ENCODE results near the gene APLP2.

The APLP2 gene

DNA sequence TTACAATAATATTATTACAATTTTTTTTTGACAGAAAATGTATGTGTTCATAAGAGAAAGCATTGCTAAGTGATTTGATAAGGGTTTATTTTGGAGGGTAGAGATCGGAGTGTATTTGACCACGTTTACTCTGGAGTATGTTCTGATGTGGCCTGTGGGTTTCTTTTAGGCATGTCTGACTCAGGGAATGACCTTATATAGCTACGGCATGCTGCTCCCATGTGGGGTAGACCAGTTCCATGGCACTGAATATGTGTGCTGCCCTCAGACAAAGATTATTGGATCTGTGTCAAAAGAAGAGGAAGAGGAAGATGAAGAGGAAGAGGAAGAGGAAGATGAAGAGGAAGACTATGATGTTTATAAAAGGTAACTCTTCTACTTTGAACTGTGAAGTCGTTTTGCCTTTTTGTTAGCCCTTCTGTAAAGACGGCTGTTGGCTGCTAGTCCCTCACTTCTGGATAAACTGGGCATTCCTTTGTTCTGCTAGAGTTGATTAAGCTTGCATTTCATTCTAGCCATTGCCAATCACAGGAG, 51.8 kb downstream of the APLP2 start:
- no peak for DNase-seq

DNA sequence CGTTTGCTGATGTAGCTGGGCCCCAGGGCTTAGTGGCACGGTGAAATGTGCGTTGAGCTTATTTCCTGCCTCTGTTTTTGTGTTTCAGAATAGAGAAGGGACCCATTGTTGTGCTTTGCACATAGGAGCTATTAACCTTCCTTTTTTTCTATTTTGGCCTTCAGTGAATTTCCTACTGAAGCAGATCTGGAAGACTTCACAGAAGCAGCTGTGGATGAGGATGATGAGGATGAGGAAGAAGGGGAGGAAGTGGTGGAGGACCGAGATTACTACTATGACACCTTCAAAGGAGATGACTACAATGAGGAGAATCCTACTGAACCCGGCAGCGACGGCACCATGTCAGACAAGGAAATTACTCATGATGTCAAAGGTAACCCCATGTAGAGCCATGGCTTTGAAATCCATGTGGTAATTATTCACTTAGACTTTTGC, 52.5 kb downstream of the APLP2 start:
- DNase-seq = no peak

DNA sequence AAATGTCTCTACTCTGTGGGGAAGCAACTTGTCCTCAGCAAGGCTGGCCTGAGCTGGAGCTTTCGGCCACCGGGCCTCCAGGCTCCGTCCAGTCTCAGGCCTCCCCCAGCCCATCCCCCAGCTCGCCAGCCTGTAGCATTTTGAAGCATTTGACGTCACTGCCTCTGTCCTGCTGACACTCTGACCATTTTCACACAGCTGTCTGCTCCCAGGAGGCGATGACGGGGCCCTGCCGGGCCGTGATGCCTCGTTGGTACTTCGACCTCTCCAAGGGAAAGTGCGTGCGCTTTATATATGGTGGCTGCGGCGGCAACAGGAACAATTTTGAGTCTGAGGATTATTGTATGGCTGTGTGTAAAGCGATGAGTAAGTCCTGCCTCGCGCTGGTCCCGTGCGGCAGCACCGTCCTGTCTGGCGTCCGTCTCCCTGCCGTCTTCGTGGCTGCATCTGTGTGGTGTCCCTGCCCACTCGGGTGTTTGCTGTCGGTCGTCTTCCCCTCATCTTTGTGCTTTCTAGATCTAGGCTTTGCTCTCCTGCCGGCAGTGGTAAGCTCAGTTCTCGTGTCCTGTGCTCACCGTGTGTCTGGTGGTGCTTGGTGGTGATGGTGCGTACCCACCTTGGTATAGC, 53.8 kb downstream of the APLP2 start:
- no peak for DNase-seq

DNA sequence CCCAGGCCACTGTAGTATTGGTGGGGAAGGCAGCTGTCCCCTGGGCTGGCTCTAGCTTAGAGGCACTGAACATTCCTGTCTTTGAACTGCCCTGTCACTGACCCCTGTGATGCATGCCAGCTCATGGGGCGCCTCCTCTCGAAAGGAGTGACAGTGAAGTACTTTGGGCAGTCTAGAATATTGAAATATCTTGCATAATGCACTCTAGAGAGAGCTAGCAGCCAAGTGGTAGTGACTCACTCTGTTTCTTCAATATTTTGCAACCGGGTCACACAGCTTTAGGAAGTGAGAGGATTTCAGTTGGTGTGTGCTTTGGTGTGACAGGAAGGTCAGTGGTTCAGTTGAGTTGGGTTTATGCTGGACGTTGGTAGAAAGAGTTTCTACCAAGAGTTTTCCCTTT, 54.4 kb downstream of the APLP2 start:
- no peak for DNase-seq

DNA sequence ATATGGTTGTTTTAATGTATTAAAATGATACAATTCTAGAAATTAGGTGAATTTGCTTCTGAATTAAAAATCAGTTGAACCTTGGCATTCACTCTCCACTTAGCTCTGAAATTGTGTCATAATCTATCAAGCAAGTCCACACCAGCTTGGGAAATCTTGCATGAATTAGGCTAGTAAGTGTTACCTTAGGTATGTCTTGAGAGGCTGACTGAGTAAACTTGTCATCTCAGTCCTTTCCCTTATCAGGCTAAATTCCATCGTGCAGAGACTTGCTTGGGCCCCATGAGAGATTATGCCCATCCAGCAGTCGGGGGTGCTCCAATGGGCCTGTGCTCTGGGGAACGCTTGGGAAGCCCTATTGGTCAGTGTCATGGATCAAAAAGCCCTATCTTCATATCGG, 55.9 kb downstream of the APLP2 start:
- DNase-seq = no peak

DNA sequence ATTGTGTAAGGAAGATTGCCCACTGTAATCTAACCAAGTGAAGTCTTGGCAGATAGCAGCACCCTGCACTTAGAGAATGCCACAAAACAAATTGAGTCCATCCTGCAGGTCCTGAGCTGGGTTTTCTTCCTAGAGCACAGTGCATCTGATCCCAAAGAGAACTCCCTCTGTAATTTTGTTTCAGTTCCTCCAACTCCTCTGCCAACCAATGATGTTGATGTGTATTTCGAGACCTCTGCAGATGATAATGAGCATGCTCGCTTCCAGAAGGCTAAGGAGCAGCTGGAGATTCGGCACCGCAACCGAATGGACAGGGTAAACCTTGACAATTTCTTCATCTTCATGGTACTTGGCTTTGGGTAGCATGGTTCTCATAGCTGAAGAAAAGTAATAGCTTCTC, 56.8 kb downstream of the APLP2 start:
- no peak for DNase-seq

DNA sequence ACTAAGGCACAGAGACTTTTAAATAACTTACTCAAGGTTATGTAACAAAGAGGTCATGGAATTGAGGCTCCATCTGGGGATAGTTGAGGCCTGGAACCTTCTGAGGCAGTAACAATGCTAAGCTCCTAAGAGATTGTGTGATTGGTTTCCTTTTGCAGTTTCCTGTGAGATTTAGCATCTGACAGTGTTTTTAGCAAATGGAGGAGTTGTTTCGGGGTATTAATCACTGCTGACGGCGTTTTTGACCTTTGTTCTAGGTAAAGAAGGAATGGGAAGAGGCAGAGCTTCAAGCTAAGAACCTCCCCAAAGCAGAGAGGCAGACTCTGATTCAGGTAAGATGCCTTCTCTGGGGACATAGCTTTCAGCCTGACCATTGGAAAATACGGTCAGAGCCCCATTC, 57.8 kb downstream of the APLP2 start:
- DNase-seq = no peak

DNA sequence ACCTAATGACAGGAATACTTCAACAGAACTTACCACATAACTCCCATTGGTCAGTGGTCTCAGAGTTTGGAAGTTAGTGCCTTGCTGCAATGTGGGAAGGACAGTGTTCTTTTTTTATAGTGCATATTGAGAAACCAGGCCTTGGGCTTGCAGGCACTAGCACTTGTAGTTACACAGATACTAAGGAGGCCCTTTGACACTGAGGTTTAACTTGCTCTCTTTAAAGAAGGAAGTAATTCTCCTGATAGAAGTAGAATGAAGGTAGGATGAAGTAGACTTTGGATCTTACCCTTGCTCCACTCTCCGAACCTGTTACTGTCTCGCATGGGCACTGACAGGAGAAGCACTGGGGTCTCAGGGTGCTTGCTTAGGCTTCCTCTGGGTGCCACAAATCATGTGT, 58.9 kb downstream of the APLP2 start:
- DNase-seq = no peak

DNA sequence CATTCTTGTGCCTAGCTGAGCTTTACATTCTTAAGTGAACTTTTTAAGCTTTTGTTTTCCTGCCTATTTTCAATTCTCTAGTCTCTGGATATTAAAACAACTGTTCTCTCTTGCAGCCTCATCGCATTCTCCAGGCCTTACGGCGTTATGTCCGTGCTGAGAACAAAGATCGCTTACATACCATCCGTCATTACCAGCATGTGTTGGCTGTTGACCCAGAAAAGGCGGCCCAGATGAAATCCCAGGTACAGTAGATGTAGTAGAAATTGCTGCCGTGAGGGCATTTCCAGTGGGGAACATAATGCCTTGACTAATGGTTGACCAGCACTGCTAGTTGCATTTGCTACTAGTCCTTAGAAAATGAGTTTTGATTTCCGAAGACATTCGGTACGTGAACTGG, 60.2 kb downstream of the APLP2 start:
- DNase-seq = no peak

DNA sequence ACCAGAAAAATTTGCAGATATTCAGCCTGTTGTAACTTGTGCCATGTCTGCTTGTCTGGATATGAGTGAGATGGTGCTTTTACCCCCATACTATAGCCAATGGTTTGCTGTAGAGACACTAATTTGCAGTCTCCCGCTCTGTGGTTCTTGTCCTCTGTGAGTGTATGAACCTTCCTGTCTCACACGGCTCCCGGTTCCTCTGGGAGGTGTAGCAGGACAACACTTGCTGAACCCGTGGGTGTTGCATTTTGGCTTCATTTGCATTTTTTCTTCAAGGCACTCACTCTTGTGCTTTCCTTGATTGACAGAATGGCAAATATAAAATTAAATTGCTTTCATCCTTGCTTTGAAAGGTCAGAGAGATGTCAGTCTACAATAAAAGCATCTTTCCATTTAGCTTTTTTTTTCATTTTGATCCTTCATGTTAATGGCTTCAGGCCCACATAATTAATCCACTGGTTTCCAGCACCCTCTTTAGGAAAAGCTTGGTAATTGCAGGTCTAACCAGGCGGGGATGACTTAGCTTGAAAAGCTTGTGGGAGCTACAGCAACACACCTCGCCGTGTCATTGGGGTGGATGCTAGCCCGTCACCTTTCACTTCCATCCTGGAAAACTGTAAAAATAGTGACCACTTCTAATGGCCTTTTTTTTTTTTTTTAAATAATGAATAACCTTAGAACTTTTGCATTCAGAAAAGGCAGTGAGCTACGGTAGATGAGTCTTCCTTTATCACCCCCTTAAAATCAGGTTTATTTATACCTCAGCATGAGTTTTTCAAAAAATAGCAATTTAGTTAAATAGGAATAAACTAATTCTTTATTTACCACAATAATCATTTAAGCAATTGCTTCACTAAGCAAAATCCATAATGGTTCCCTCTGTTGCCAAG, 62.5 kb downstream of the APLP2 start:
- DNase-seq = no peak

DNA sequence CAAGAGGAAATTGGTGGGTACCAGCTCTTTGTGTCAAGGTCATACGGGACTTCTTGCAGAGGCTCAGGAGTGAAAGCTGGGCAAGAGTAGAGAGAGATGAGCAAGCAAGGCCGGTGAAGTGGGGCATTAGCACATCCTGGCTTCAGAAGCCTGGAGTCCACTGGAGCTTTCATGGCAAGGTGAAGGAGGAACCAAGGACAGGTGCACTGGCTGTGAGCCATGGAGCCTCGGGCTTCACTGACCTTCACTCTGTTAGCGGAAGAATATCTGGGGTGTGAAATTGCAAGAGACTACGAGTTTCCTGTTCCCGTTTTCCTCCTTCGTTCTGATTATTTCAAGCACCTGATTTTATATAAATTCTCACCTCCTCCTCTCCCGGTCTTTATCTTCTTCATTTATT, 64.0 kb downstream of the APLP2 start:
- no peak for DNase-seq

DNA sequence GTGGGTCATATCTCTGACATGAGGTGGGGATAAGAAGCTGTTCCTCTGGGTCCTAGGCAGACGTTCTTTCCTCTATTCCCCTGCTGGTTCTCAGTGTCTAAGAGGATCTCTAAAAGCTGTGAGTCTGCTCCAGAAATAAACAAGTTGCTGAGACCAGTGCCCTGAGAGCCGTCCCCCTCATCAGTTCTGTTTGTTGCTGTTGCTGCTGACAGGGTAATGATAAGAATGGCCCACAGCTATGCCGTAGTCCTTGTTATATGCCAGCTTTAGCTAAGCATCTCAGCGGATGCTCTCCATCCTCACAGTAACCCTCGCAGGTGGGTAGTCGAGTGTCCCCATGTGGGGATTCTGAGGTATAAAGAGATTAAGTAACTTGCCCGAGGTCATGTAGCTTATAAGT, 66.4 kb downstream of the APLP2 start:
- no peak for DNase-seq

DNA sequence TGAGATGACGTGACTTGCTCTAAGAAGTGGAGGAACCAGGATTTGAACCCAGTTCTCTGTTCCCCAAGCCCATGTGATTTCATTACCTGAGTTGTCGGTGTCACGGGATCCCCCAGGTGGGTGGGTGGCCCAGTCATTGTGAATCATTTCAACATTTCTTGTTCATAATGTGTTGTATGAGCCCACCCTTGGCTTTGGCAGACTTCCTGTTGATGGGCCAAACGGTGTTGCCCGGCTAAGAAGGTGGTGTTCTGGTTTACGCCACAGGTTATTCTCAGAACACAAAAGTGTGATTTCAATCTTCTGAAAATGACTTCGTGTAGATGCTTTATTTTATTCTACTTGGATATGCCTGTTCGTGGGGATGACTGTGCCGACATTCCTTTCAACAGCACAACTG, 68.3 kb downstream of the APLP2 start:
- no peak for DNase-seq

DNA sequence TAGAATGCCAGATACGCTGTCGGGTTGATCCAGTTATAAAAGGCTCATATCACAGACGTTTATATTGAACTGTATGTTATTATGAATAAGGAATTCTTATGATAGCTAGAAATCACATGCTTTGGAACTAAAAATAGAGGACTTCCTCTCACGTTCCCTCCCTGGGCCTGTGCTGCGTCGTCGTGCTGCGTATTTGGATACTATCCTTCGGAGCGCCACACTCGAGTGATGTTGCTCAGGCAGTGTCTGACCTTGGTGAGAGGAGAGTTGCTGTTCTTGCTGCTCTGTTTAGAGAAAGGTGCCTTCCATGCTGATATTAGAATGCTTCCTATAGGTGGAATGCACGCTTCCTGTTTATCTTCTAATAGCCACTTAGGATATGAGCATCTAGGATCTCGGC, 69.7 kb downstream of the APLP2 start:
- no peak for DNase-seq

DNA sequence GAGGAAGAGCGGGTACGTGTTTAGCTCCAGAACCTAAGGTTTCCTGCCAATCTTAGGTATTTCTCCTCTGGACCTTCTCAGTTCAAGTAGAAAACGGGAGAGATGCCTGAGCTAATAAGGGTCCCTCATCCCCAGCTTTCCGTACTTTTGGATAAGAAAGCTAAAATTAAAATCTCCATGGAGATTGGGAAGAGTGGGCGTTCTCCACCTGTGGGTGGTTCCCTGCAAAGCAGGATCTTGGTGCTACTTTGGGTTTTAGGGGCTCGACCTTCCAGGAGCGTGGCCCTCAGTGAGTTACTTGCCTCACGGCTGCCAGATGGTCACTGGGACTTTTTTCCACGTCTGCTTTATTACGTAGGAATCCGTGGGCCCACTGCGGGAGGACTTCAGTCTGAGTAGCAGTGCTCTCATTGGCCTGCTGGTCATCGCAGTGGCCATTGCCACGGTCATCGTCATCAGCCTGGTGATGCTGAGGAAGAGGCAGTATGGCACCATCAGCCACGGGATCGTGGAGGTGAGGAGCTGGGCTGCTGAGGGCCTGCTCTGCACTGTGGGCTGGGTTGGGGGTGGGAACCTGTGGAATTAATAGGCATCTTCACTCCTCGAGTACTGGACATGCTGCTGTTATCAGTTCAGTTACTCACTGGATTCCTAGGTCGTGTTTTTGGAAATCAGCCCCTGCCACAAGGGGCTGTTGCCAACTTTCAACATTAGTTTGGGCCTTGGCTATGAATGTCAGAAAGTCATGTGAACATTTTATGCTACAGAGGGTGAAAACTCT, 72.1 kb downstream of the APLP2 start:
- DNase-seq = no peak

DNA sequence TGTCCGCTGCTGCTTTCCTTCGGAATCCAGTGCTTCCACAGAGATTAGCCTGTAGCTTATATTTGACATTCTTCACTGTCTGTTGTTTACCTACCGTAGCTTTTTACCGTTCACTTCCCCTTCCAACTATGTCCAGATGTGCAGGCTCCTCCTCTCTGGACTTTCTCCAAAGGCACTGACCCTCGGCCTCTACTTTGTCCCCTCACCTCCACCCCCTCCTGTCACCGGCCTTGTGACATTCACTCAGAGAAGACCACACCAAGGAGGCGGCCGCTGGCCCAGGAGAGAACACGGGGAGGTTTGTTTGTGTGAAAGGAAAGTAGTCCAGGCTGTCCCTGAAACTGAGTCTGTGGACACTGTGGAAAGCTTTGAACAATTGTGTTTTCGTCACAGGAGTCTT, 74.4 kb downstream of the APLP2 start:
- no peak for DNase-seq

DNA sequence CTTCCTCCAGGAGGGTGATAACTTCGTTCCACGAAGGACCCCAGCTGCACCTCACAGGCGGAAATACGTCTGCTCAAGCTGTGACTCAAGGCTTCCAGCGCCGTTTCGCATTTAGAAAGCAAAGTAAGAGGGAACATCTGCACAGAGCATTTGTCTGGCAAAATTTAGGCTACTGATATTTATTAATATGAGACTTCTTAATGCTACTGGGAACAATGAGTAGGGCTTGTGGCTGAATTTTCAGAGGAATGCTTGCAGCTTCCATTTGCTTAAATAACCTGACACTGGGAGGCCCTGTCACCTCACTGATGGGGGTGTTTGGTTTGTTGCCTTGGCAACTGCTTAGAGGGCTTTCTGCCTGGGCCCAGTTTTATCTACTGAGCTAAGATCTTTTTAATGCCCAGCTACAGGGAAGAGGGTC, 75.2 kb downstream of the APLP2 start:
- DNase-seq = no peak

DNA sequence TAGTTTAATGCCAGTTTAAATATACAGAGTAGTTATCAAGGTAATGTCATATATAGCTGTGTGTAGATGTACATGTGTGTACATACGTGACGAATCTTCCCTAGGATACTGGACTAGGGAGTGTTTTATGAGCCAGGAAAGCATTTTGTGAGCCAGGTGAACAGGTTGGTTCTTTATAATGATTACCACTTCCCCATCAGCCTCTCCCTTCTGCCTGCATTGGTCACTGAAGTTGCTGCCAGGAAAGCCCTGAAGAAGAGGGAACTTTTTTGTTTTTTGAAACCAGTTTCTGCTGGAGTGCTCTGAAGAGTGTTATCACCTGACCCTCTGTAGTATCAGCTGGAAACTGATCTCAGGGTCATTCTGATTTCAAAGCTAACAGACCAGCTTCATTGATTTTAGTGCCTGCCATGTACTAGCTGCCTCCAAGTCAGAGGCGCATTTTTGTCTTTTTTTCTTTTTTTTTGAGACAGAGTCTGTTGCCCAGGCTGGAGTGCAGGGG, 75.7 kb downstream of the APLP2 start:
- DNase-seq = no peak

DNA sequence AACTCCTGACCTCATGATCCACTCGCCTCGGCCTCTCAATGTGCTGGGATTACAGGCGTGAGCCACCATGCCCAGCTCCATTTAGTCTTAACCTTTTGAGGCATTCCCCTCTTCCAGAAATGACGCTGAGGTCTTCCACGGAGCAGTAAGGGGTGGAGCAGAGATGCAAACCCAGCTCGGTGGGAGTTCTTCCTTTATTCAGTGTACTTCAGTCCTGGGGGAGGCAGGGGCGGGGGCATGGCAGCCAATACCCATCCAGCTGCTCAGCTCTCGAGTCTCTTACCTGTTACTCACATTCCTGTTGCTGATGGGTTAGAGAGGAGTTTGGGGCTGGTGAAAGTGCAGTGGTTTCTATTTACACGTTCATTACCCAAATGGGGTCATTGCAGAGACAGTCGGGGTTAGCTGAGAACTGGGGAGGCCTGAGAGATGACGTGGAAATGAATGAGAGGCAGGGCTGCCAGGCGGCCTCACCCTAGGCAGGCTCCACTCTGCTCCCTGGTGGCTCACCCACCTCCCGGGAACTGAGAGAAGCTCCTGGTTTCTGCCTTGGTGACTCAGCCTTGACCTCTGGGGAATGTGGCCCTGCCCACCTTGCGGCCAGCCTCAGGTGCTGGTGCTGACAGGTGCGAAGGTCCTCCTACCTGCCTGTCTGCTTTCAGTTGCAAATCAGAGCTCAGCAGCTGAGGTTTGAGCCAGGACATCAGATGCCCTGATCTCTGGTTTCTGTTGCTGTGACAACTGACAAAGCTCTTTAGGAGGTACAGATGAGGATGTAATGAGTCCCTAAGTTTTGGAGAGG, 76.5 kb downstream of the APLP2 start:
- no peak for DNase-seq

DNA sequence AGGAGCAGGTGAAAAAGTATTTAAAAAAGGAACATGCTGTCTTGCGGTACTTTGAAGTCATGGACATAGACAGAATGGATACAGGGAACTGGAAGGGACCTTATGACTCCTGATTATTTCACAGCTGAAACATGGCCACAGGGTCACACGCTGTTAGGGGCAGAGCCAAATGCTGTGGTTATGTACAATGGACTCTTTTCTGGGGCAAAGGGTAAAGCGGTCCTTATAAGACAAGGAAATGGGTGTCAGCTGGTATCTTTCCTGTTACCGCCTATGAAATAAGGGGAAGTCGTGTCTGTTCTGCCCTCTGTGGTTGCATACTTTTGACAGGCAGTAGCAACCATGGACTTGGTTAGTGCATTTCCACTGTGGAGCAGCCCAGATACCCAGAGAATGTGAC, 77.1 kb downstream of the APLP2 start:
- no peak for DNase-seq

DNA sequence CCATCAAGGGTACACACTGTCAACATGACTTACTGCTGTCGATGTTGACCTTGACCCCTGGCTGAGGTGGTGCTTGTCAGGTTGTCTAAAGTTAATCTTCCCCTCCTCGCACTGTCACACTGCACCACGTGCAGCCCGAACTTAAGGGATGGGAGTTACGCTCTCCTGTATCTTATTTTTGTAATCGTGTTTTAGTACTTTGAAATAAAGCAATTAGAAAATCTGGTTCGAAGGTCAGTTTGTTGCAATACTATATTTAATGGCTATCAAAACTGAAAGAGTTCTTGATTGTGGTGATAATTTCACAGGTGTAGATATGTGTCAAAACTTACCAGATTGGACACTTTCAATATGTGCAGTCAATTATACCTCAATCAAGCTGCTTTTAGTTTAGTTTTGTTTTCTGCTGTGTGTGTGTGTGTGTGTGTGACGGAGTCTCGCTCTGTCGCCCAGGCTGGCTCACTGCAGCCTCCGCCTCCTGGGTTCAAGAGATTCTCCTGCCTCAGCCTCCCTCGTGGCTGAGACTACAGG, 79.2 kb downstream of the APLP2 start:
- DNase-seq = no peak

DNA sequence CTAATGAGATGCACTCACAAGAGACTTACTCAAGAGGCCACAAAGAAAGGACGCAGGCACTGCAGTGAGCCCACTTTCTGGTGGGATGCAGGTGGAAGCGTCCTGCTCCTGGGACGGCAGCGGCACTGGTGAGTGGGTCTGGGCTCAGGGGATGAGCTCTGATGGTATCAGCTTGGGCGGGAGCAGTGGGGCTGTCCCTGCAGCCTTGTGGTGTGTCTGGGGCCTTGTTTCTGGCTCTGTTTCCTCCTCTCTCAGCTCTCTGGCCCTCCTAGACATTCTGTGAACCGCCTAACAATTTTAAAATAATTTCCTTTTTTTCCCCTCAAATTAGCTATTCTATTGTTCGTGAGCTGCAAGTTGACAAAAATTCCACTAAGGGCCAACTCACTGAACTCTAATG, 81.1 kb downstream of the APLP2 start:
- no peak for DNase-seq
